ENCODE measurements around the gene FAAP20. TPM values are rescaled to one million over a fixed set of nuclear protein-coding genes. Genes with fewer than 3 reads are reported as not detected.

Gene FAAP20
- total RNA-seq, 1 donor from 2014 or later: 114 TPM

DNA sequence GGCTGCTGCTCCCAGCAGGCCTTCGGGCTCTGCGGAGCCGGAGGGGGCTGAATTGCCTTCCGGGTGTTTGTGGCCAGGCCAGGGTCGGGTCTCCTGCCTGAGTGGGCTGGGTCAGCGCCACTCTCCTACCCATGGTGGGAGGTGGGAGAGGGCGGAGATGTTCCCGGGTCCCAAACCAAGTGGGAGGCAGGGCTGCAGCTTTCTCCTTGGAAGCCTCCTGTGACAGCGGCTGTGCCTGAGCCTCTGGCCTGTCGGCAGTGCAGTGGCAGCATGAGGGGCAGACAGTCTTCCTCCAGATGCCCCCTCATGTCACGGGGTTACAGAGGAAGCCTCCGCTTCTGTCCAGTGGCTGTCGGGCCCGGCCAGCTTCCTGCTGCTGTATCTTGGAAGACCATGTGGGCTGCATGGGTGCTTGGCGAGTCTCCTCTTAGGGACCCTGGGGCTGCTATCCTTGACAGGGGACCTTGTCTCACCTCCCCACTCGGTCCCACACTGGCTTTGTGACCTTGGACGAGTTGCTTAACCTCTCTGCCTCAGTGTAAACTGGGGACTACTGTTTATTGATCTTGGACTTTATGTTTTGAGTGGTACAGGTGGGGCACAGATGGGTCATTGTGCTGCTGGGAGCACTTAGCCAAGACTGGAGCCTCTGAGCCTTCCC, 37.8 kb upstream of the FAAP20 start:
- H3K27ac Mint-ChIP-seq (ENCODE audit: unreplicated experiment): peak overlapping the region; percentile 93
- FAIRE-seq (no peak), DNase-seq (ENCODE audit: low read depth) (no peak)
- TF ChIP-seq, protein P1, sequence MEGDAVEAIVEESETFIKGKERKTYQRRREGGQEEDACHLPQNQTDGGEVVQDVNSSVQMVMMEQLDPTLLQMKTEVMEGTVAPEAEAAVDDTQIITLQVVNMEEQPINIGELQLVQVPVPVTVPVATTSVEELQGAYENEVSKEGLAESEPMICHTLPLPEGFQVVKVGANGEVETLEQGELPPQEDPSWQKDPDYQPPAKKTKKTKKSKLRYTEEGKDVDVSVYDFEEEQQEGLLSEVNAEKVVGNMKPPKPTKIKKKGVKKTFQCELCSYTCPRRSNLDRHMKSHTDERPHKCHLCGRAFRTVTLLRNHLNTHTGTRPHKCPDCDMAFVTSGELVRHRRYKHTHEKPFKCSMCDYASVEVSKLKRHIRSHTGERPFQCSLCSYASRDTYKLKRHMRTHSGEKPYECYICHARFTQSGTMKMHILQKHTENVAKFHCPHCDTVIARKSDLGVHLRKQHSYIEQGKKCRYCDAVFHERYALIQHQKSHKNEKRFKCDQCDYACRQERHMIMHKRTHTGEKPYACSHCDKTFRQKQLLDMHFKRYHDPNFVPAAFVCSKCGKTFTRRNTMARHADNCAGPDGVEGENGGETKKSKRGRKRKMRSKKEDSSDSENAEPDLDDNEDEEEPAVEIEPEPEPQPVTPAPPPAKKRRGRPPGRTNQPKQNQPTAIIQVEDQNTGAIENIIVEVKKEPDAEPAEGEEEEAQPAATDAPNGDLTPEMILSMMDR (IDR thresholded peaks at IDR 0.05; ENCODE audit: insufficient read depth, low read depth, low read length): no peak
- no peak for TF ChIP-seq EZH2 (IDR thresholded peaks at IDR 0.05; ENCODE audit: insufficient read depth, low read length)
- Histone ChIP-seq H3K27ac (ENCODE audit: low read depth, low read length) (peak overlapping the region; percentile 50), H3K79me2 (ENCODE audit: insufficient read depth, low read length) (peaks cover 88% of the 10 kb centered on the region), H3K9me3 (ENCODE audit: insufficient read depth, low read depth, low read length) (no peaks in the 10 kb centered on the region), H4K20me1 (ENCODE audit: insufficient read depth, low read length) (peaks cover 87% of the 10 kb centered on the region), H3K27me3 (ENCODE audit: insufficient read depth, low read length) (no peaks in the 10 kb centered on the region), H3K9ac (ENCODE audit: low read length) (peak overlapping the region; percentile 88), H3K4me2 (ENCODE audit: low read length) (peak overlapping the region; percentile 95), H2AFZ (ENCODE audit: low read depth, low read length) (no peak overlapping the region), H3K4me3 (ENCODE audit: insufficient read depth, low read depth, low read length) (peak overlapping the region; percentile 91), H3K4me1 (ENCODE audit: insufficient read depth, low read length) (peaks cover 51% of the 10 kb centered on the region), H3K36me3 (ENCODE audit: insufficient read depth, low read length) (no peaks in the 10 kb centered on the region)
- peaks cover 6% of the 10 kb centered on the region for H3K36me3 Mint-ChIP-seq (ENCODE audit: low read depth, unreplicated experiment)
- H3K27me3 Mint-ChIP-seq (ENCODE audit: low read depth, unreplicated experiment): no peaks in the 10 kb centered on the region
- peak overlapping the region; percentile 92 for H3K4me3 Mint-ChIP-seq (ENCODE audit: unreplicated experiment)
- peaks cover 38% of the 10 kb centered on the region for H3K4me1 Mint-ChIP-seq (ENCODE audit: low read depth, unreplicated experiment)
- no peaks in the 10 kb centered on the region for H3K9me3 Mint-ChIP-seq (ENCODE audit: unreplicated experiment)

DNA sequence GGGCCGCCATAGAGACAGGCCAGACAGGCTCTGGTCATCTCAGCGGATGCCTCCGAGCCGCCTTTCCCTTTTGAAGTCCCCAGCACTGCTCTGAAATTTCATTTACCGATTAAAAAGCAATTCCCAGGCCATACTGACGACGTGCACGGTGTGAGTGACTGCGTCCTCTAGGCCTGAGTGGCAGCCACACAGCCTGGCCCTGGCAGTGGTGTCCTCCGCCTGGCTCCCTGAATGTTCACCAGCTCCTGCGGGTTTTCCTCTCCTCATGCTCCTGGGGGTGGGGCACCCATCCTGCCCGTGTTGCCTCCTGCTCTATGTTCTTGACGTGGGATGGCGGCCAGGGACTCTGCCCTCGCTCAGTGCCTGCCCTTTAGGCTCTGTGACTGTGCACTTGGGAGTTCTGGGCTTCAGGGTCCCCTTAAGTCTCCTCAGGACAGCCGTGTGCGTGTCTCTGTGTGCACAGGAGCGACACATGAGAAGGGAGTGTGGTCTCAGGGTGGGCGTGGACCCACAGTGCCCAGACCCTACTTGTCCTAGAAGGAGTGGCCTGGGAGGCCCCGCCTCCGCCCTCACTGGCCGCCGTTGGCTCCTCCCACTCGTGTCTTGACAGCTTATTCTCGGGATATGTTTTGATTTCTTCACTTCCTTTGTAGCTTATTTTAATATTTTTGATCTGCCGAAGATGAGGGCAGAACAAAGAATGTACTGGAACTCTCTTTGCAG, 37.1 kb upstream of the FAAP20 start:
- Histone ChIP-seq H3K4me3 (ENCODE audit: insufficient read depth, low read depth, low read length) (peak overlapping the region; percentile 91), H3K27me3 (ENCODE audit: insufficient read depth, low read length) (no peaks in the 10 kb centered on the region), H3K79me2 (ENCODE audit: insufficient read depth, low read length) (peaks cover 81% of the 10 kb centered on the region), H4K20me1 (ENCODE audit: insufficient read depth, low read length) (peaks cover 80% of the 10 kb centered on the region), H3K27ac (ENCODE audit: low read depth, low read length) (peak overlapping the region; percentile 50), H3K4me1 (ENCODE audit: insufficient read depth, low read length) (peaks cover 49% of the 10 kb centered on the region), H3K9me3 (ENCODE audit: insufficient read depth, low read depth, low read length) (no peaks in the 10 kb centered on the region), H3K9ac (ENCODE audit: low read length) (peak overlapping the region; percentile 88), H2AFZ (ENCODE audit: low read depth, low read length) (no peak overlapping the region), H3K4me2 (ENCODE audit: low read length) (peak overlapping the region; percentile 95), H3K36me3 (ENCODE audit: insufficient read depth, low read length) (no peaks in the 10 kb centered on the region)
- FAIRE-seq (peak; percentile 91), DNase-seq (ENCODE audit: low read depth) (peak; percentile 54)
- TF ChIP-seq, protein P1 (IDR thresholded peaks at IDR 0.05; ENCODE audit: insufficient read depth, low read depth, low read length): no peak
- TF ChIP-seq EZH2 (IDR thresholded peaks at IDR 0.05; ENCODE audit: insufficient read depth, low read length): no peak
- peak overlapping the region; percentile 92 for H3K4me3 Mint-ChIP-seq (ENCODE audit: unreplicated experiment)
- H3K36me3 Mint-ChIP-seq (ENCODE audit: low read depth, unreplicated experiment): peaks cover 6% of the 10 kb centered on the region
- no peaks in the 10 kb centered on the region for H3K27me3 Mint-ChIP-seq (ENCODE audit: low read depth, unreplicated experiment)
- H3K9me3 Mint-ChIP-seq (ENCODE audit: unreplicated experiment): no peaks in the 10 kb centered on the region
- H3K4me1 Mint-ChIP-seq (ENCODE audit: low read depth, unreplicated experiment): peaks cover 38% of the 10 kb centered on the region
- H3K27ac Mint-ChIP-seq (ENCODE audit: unreplicated experiment): peak overlapping the region; percentile 93
